ENCODE results near the gene PRR5L.

DNA sequence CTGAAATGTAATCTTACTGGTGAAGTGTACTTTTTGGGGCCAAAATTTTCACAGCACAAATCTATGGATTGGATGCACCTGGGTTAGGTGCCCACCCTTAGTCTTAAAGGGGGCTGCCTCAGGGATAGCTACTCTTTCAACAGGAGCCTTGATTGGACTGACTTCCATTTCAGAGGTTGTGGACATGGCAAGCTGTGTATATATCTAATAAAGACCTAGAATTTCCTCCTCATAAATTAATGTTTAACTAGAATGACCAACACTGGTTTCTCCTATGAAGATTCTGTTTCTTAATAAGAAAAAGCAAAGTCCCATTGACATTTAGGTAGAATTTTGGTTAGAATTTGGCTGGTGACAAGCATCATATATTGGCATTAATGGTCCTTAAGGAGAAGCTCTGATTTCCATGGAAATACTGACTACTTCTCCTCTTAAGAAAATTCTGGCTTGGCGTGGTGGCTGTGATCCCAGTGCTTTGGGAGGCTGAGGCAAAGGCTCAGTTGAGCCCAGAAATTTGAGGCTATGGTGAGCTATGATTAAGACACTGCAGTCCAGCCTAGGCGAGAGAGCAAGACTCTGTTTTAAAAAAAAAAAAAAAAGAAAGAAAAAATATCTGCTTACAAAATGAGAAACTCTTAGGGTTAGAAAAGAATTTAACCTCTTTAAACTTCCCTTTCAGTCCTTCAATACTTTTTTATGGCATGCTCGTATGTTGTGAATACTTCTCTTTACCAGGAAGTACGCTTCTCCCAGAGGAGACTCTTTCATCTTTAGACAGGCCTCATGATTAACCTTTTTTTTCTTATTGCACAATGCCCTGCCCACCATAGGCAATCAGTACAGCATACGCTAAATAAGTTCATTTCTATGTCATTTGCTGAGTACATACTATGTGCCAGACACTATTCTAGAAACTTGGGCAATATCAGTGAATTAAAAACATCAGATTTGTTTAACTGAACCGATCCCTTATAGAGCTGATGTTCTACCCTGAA, 77.2 kb downstream of the PRR5L start:
- TF ChIP-seq, protein P1, sequence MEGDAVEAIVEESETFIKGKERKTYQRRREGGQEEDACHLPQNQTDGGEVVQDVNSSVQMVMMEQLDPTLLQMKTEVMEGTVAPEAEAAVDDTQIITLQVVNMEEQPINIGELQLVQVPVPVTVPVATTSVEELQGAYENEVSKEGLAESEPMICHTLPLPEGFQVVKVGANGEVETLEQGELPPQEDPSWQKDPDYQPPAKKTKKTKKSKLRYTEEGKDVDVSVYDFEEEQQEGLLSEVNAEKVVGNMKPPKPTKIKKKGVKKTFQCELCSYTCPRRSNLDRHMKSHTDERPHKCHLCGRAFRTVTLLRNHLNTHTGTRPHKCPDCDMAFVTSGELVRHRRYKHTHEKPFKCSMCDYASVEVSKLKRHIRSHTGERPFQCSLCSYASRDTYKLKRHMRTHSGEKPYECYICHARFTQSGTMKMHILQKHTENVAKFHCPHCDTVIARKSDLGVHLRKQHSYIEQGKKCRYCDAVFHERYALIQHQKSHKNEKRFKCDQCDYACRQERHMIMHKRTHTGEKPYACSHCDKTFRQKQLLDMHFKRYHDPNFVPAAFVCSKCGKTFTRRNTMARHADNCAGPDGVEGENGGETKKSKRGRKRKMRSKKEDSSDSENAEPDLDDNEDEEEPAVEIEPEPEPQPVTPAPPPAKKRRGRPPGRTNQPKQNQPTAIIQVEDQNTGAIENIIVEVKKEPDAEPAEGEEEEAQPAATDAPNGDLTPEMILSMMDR (IDR thresholded peaks at IDR 0.05; ENCODE audit: low read depth, low read length): no peak
- no peak for TF ChIP-seq EZH2phosphoT487 (IDR thresholded peaks at IDR 0.05; ENCODE audit: low read depth)
